Effector memory CD8-positive, alpha-beta T cell (primary cell): ENCODE data around the gene XRCC5.

Experiments
- ATAC-seq: fragments of 150-1000 bp; cut with Tn5 transposase; replicated peaks from 2 replicates; pipeline ENCODE4 v1.10.0; 2021; ENCODE audit warnings: mild to moderate bottlenecking, moderate library complexity
- DNase-seq, 3 experiments: peaks; one replicate each; pipeline ENCODE4 v3.0.0; 2021
- H3K27ac Mint-ChIP-seq, 2 donors: one replicate each; pipeline ENCODE4 v1.8.0; 2022; ENCODE audit warnings: mild to moderate bottlenecking in 2 of 2, mixed read lengths in 2 of 2, moderate library complexity in 2 of 2
- H3K27me3 Mint-ChIP-seq, 2 donors: one replicate each; pipeline ENCODE4 v1.8.0; 2022; ENCODE audit warnings: mixed read lengths in 2 of 2
- H3K36me3 Mint-ChIP-seq: one replicate; pipeline ENCODE4 v1.8.0; 2022; ENCODE audit warnings: mild to moderate bottlenecking, moderate library complexity, mixed read lengths; ENCODE audit not compliant: insufficient read depth
- H3K4me1 Mint-ChIP-seq, 2 donors: one replicate each; pipeline ENCODE4 v1.8.0; 2022; ENCODE audit warnings: low read depth in 2 of 2, mixed read lengths in 2 of 2
- H3K4me3 Mint-ChIP-seq, 2 donors: one replicate each; pipeline ENCODE4 v1.8.0; 2022; ENCODE audit warnings: mild to moderate bottlenecking in 2 of 2, mixed read lengths in 2 of 2, moderate library complexity in 2 of 2
- H3K9me3 Mint-ChIP-seq, 2 donors: one replicate each; pipeline ENCODE4 v1.8.0; 2022; ENCODE audit warnings: mixed read lengths in 2 of 2

The XRCC5 gene

GRCh38 chr2:216246766-216247165 is 137.6 kb downstream of the XRCC5 start:
- Mint-ChIP-seq H3K36me3 (peaks cover 3% of the 10 kb centered on the region), H3K4me3 (no peak overlapping the region), H3K4me1 (no peaks in the 10 kb centered on the region), H3K9me3 (peaks cover 0 to 6% of the 10 kb centered on the region in 2 donors), H3K27me3 (peaks cover 0 to 6% of the 10 kb centered on the region in 2 donors), H3K27ac (peak overlapping the region in 1 of 2 donors; percentile 7)
- ATAC-seq = no peak
- no peak for DNase-seq
